Osteocyte (in vitro differentiated cells): Measurements from ENCODE around the gene NKX6-2. TPM values are rescaled to one million over a fixed set of nuclear protein-coding genes. Genes with fewer than 3 reads are reported as not detected.

Source experiments
- DNase-seq: peaks from one replicate; pipeline ENCODE4 v3.0.0; 2021; ENCODE audit warnings: mixed read lengths; ENCODE audit not compliant: unreplicated experiment; ENCODE audit errors: extremely low spot score
- H3K27ac Mint-ChIP-seq: one replicate; pipeline ENCODE4 v1.8.0; 2021; ENCODE audit warnings: mild to moderate bottlenecking, mixed read lengths; ENCODE audit not compliant: unreplicated experiment
- H3K27me3 Mint-ChIP-seq: one replicate; pipeline ENCODE4 v1.8.0; 2021; ENCODE audit warnings: mixed read lengths; ENCODE audit not compliant: unreplicated experiment
- H3K36me3 Mint-ChIP-seq: one replicate; pipeline ENCODE4 v1.8.0; 2021; ENCODE audit warnings: mixed read lengths; ENCODE audit not compliant: unreplicated experiment
- H3K4me1 Mint-ChIP-seq: one replicate; pipeline ENCODE4 v1.8.0; 2021; ENCODE audit warnings: mixed read lengths; ENCODE audit not compliant: unreplicated experiment
- H3K4me3 Mint-ChIP-seq: one replicate; pipeline ENCODE4 v1.8.0; 2021; ENCODE audit warnings: mild to moderate bottlenecking, moderate library complexity, mixed read lengths; ENCODE audit not compliant: unreplicated experiment
- H3K9me3 Mint-ChIP-seq: one replicate; pipeline ENCODE4 v1.8.0; 2021; ENCODE audit warnings: mixed read lengths; ENCODE audit not compliant: unreplicated experiment
- total RNA-seq: library from RNA; stranded (reverse); gene quantifications from 2 replicates; pipeline ENCODE4 v1.2.1, GENCODE V29; 2021
- TF ChIP-seq, protein P1 (sequence below): fragments of 200-600 bp; sonication (generic); IDR thresholded peaks from 2 replicates; pipeline ENCODE4 v1.5.0; 2021; ENCODE audit warnings: antibody characterized with exemption, mild to moderate bottlenecking, moderate library complexity

The NKX6-2 gene
- total RNA-seq, 1 donor from 2014 or later = not detected

DNA sequence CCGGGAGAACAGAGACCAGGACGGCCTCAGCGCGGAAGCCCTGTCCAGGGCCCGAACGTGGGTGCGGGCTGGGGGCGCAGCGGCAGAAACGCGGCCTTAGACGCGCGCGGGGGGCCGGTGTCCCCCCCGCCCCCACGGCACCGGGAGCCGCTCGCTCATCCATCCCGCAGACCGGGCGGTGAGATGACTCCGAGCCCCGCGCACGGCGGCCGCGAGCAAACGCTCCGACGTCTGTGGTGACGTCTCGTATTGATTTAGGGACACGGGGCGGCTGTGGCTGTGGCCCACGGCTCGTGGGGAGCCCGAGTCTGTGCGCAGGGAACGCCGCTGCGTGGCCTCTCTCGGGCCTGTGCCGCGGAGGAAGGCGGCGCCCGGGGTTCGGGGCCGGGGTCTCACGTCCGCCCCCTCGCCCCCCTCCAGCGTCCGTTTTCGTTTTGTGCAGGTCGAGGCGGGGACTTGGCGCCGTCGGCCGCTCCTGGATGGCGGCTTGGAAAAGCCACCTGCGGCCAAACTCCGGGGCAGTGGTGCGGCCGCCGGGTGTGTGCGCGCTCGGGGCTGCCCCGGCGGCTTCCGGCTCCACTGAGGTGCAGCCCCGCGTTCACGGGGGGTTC, 1.0 kb upstream of the NKX6-2 start:
- H3K4me1 Mint-ChIP-seq = no peaks in the 10 kb centered on the region
- DNase-seq = no peak
- TF ChIP-seq, protein P1, sequence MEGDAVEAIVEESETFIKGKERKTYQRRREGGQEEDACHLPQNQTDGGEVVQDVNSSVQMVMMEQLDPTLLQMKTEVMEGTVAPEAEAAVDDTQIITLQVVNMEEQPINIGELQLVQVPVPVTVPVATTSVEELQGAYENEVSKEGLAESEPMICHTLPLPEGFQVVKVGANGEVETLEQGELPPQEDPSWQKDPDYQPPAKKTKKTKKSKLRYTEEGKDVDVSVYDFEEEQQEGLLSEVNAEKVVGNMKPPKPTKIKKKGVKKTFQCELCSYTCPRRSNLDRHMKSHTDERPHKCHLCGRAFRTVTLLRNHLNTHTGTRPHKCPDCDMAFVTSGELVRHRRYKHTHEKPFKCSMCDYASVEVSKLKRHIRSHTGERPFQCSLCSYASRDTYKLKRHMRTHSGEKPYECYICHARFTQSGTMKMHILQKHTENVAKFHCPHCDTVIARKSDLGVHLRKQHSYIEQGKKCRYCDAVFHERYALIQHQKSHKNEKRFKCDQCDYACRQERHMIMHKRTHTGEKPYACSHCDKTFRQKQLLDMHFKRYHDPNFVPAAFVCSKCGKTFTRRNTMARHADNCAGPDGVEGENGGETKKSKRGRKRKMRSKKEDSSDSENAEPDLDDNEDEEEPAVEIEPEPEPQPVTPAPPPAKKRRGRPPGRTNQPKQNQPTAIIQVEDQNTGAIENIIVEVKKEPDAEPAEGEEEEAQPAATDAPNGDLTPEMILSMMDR = no peak
- no peak overlapping the region for H3K27ac Mint-ChIP-seq
- H3K36me3 Mint-ChIP-seq = peaks cover 4% of the 10 kb centered on the region
- peaks cover 5% of the 10 kb centered on the region for H3K27me3 Mint-ChIP-seq
- no peaks in the 10 kb centered on the region for H3K9me3 Mint-ChIP-seq
- H3K4me3 Mint-ChIP-seq = no peak overlapping the region

DNA sequence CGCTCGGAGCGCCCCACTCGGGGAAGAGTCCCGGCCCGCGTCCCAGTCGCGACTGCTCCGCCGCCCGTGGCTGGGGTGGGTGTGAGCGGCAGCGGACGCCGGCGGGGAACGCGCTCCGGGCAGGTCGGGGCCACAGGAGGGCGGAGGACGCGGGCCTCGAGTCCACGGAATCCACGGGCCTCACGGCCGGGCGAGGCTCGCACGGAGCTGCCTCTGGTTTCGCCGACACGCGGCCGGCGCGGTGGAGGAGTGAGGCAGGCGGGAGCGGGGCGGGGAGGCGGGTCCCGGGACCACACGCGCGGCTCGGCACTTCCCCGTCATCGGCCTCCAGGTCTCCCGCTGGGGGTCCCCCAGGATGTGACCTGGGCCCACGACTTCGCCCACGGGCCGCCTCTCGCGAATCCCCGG, 533 bp upstream of the NKX6-2 start:
- H3K4me3 Mint-ChIP-seq = no peak overlapping the region
- TF ChIP-seq, protein P1 = no peak
- peaks cover 4% of the 10 kb centered on the region for H3K36me3 Mint-ChIP-seq
- no peaks in the 10 kb centered on the region for H3K4me1 Mint-ChIP-seq
- no peaks in the 10 kb centered on the region for H3K9me3 Mint-ChIP-seq
- H3K27me3 Mint-ChIP-seq = peaks cover 5% of the 10 kb centered on the region
- no peak overlapping the region for H3K27ac Mint-ChIP-seq
- DNase-seq = no peak

DNA sequence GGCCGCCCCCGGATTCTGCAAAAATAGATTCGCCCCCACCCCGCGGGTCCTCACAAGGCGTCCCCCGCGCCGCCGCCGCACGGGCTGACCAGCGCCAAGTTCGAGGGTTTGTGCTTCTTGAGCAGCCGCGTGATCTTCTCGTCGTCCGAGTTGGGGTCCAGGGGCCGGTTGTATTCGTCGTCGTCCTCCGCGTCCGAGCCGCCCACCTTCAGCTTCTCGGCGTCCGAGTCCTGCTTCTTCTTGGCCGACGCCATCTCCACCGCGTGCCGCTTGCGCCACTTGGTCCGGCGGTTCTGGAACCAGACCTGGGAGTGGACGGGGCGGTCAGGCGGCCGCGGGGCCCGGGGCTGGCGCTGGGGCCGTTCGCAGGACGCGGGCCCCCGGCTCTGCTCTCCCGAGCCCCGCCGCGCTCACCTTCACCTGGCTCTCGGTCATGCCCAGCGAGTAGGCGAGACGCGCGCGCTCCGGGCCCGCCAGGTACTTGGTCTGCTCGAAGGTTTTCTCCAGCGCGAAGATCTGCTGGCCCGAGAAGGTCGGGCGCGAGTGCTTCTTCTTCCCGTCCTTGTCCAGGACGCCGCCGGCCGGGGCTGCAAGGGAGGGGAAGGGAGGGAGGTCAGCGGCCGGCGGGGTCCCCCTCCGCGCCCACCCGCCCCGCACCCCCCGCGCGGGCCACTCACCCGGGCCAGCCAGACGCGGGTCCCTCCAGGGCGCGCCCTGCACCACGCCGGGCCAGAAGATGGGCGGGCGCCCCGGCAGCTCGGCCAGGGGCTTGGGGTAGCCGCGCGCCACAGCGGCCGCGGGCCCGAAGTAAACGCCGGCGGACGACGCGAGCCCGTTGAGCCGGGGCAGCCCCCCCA, 853 bp downstream of the NKX6-2 start:
- no peak overlapping the region for H3K27ac Mint-ChIP-seq

DNA sequence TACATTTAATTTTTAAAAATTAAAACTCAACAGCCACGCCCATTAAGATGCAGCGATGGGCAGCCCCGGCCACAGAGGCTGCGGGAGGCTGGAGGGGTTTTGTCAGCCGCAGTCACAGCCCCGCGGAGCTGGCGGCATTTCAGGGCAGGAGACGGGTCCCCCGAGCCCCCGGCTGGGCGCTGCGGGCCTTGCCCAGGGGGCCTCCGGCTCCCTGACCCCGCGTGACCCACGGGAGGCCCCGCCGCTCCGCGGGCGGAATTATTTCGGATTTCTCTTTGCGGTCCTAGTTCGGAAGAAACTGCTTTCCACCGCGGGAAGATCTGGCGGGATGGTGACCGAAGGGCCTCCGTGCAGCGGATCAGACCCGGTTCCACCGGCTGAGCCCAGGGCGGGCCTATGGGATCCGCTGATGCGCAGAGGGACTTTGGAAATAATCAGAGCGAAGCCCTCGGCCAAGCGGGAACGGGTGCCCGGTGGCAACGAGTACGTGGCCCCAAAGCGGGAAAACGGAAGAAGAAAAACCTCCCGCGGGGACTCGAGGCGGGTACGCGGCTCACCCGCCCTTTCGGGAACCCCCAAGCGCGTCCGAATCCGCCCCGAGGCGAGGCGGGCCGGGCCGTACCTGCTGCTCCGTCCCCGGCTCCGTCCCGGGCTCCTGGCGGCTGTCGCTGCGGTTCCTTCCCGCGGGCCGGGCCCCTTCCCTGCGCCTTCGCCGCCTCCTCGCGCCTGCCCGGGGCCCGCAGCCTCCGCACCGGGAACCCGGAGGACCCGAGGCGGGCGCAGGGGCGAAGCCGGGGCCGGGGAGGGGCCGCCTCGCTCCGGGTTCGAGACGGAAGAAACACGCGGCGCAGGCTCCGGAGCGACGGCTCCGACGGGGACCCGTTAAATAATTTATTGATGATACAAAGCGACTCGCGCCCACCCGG, 1.7 kb downstream of the NKX6-2 start:
- peaks cover 5% of the 10 kb centered on the region for H3K27me3 Mint-ChIP-seq
- H3K27ac Mint-ChIP-seq = no peak overlapping the region
- H3K9me3 Mint-ChIP-seq = no peaks in the 10 kb centered on the region
- H3K4me3 Mint-ChIP-seq = no peak overlapping the region
- H3K4me1 Mint-ChIP-seq = no peaks in the 10 kb centered on the region
- DNase-seq = no peak
- H3K36me3 Mint-ChIP-seq = peaks cover 4% of the 10 kb centered on the region
- TF ChIP-seq, protein P1 = no peak

More for the DNA sequence above, 853 bp downstream of the NKX6-2 start:
- peaks cover 4% of the 10 kb centered on the region for H3K36me3 Mint-ChIP-seq
- no peak overlapping the region for H3K4me3 Mint-ChIP-seq
- H3K4me1 Mint-ChIP-seq = no peaks in the 10 kb centered on the region
- H3K9me3 Mint-ChIP-seq = no peaks in the 10 kb centered on the region
- peaks cover 5% of the 10 kb centered on the region for H3K27me3 Mint-ChIP-seq
- TF ChIP-seq, protein P1 = no peak
- no peak for DNase-seq
